GM23338 (cell line): ENCODE measurements around the gene LCP2.

ENCODE experiments used
- CTCF ChIP-seq, 2 experiments: fragments of 200-600 bp in 1 of 2; sonication (generic) in 1 of 2; conservative IDR thresholded peaks; 2 replicates each; pipeline versions ENCODE4 v1.5.1 to v1.6.1; 2016 to 2017; ENCODE audit warnings: antibody characterized with exemption in 2 of 2, low read depth in 2 of 2, mild to moderate bottlenecking in 2 of 2, moderate library complexity in 1 of 2
- EZH2phosphoT487 ChIP-seq: fragments of 200-600 bp; sonication (generic); IDR thresholded peaks from one replicate; pipeline ENCODE4 v1.8.1; 2018; ENCODE audit warnings: antibody characterized with exemption; ENCODE audit not compliant: unreplicated experiment
- POLR2AphosphoS5 ChIP-seq: IDR thresholded peaks from 2 replicates; pipeline ENCODE4 v1.6.1; 2016; ENCODE audit warnings: antibody characterized with exemption, low read depth
- REST ChIP-seq: IDR thresholded peaks from one replicate; pipeline ENCODE4 v1.6.1; 2018; ENCODE audit warnings: antibody characterized with exemption; ENCODE audit not compliant: unreplicated experiment

GRCh38 chr5:170206958-170207357 lies 90.6 kb downstream of the LCP2 start:
- no peak for TF ChIP-seq EZH2phosphoT487
- no peak for TF ChIP-seq CTCF (conservative IDR thresholded peaks at IDR 0.05; ENCODE audit: low read depth in 2 of 2)
- TF ChIP-seq POLR2AphosphoS5: no peak
- no peak for TF ChIP-seq REST
